Retina (tissue), 1 donor: ENCODE data around the gene BANF1.
"Not testable (repeated sequence)": the region's sequence is repeated elsewhere in the genome, so short reads cannot be mapped to it uniquely, and the experiment has no call there.

Source experiments
- DNase-seq: peaks from one replicate; pipeline ENCODE4 v3.0.0-alpha.2; 2016

Gene BANF1

DNA sequence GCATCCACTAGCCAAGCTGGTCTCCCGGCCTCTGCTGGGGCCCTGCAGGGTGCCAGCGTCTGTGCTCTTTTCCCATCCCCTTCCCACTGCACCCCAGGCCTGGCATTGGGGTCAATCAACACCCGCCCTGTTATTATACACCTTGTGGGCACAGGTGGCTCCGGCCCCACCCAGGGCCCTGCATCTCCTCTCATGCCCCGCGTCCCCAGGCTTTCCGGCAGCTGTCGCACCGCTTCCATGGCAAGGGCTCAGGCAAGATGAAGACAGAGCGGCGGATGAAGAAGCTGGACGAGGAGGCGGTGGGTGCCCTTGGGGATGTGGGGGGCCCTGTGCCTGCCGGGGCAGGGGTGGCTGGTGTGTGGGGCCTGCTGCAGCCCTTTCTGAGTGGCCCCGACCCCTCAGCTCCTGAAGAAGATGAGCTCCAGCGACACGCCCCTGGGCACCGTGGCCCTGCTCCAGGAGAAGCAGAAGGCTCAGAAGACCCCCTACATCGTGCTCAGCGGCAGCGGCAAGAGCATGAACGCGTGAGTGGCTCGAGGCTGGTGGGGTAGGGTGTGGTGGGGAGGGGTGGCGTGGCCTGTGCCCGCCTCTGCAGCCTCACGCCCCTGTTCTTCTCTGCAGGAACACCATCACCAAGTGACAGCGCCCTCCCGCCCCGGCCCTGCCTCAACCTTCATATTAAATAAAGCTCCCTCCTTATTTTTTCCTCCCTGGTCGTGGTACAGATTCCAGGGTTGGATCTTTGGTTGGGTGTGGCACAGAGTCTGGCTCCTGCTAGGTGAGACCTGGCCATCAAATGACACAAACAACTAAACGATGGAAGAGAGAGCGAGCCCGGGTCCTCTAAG lies 23.7 kb upstream of the BANF1 start:
- DNase-seq: no peak

DNA sequence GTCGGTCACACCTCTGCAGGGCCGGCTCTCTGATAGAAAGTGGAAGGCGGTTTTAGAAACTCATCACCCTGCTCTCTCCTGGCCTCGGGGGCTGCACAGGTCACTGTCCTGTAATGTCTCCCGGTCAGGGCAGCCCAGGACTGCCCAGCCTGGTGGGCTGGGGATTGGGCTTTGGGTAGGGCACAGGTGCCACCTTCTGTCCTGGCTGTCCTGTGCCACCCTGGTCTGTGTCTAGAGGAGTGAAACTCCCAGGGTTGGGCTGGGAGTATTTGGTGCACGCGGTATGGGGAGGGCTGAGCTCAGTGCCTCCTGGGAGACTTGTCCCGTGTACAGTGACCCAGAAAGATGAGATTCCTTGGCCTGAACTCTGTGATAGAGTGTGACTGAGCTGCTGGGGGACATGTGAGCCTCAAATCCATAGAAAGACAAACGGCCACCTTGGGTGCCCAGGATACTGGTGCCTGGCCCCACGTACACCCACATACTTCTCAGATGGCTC lies 23.0 kb upstream of the BANF1 start:
- no peak for DNase-seq

DNA sequence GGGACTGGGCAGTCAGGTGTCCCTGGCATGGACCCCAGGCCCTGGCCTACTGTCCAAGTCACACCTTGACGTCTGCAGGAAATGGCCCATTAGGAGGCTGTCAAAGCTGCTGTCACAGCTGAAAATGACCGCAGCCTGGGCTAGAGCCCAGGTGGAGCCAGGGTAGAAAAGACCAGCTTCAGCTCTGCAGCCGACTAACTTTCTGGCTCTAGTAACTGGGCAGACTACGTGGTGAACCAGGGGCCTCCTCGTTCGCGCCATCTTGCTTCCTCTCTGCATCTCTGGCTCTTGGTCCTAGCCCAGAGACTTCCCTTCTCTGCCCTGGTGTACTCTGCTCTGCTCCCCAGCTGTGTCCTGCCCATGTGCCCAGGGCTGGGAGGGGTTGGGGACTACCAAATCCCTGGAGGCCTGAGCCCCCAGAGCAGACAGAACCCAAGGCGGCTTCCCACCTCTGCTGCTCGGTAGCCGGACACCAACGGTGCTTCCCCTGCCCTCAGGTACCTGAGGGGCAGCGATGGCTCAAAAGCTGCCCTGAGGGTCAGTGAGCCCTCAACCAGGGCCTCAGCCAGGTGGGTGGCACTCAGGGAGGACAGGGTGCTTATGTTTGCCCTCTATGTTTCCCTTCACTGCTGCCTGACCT lies 21.1 kb upstream of the BANF1 start:
- no peak for DNase-seq

- no peak for DNase-seq
Measured at GRCh38 chr11:65981972-65982823, 20.1 kb upstream of the BANF1 start.

DNA sequence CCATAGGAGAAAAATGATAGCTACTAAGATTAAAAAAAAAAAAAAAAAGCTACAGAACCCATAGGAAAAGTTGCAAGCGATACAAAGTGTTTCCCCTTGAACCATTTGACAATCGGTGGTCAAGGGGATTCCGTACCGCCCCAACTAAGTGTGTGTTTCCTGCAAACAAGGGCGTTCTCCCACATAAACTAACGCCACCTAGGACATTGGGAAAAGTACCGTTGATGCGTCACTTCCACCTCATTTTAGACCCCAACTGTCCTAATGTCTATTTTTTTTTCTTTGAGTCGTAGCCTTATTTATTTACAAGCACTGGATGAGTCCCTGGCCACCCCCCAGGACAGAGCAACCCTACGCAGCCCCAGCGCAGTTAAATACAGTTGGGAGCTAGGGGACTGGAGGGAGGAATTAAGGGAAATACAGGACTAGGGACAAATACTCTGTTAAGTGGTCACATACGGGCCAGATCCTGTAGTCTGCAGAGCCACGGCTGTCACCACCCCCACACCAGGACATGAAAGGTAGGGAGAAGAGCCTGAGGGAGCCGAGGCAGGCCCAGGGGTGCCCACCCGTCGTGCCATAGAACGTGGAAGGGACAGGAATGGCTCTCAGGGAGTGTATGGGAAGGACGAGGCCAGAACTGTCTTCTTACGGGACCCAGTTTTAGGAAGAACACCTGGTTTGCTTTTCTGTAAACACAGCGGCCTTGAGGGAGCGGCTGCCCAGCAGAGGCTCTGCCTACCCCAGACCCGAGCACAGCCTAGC lies 19.3 kb upstream of the BANF1 start:
- no peak for DNase-seq

DNA sequence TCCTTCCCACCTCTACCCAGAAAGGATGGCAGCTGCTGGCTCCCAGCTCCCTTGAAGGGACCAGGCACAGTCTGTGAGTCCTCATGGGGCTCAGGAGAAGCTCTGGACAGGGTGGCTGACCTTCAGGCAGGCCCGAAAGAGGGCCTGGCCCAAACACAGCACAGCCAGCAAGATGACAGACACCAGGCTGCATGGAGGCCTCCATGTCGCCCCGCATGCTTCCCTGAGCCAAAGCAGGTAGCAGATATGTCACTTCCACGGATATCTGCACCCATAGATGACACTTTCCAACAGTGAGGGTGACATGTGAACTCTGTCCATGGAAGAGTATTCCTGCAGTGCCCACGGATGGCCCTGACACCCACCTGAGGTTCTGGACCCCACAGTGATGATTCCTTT lies 18.7 kb upstream of the BANF1 start:
- no peak for DNase-seq

GRCh38 chr11:65987336-65987735 lies 15.0 kb upstream of the BANF1 start:
- DNase-seq: no peak

GRCh38 chr11:65988791-65989592 lies 13.3 kb upstream of the BANF1 start:
- peak; percentile 94 for DNase-seq

DNA sequence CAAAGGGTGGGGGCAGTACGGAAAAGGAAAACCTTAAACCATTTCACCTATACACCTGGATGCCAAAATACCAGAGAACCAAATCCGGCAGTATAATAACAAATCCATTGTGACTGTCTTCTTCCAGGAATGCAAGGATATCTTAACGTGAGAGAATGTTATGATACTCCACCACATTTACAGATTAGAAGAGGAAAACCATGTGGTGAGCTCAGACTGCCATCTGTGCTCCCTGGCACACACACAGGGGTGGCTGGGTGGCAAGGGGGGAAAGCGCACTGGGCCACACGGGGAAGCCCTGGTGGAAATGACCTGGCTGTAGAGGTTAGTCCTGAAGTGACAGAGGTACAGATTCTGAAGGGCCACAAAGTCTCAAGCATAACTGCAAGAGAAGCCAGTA lies 10.2 kb upstream of the BANF1 start:
- DNase-seq: no peak

DNA sequence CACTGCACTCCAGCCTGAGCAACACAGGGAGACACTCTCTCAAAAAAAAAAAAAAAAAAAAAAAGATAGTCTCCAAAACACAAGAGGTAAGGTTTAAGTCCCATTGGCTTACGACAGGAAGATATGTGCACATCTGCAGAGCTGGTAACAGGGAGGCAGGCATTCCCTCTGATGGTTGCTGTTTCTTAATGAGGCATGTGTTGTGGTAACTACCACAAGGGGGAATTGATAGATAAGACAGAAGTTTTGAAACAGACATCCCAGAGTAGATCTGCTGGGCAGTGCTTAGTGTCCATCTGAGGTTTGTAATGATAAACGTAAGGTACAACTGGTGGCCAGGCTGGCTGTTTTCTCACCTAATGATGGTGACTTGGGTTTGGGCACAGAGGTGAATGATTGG lies 5.0 kb upstream of the BANF1 start:
- DNase-seq: no peak

DNA sequence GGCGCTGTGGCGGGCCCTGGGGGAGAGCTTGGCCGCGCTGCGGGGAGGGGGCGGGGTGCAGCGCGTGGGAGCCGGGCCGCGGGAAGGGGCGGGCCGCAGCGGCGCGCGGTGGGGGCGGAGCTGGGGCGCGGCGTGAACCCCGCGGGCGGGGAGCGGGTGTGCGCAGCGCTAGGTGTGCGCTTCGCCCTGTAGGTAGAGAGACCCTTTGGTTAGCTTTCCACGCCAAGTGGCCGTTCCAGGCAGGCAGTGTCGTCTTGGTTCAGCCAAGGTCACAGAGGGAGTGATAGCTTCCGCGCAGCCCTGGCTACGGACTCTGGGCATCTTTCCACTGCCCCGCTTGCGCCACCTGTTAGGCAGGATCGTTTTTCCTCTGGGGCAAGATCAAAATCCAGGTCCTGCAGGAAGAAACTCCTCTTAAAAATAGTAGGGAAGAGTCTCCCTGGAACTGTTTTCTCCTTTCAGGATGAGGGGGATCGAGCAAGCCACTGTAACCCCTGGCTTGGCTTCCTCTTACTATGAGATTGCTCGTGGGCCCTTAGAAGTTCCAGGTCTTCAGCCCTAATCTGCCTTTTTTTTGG lies 434 bp downstream of the BANF1 start:
- DNase-seq: no peak

GRCh38 chr11:66003291-66003690 lies 988 bp downstream of the BANF1 start:
- no peak for DNase-seq

GRCh38 chr11:66004186-66004585 lies 1.9 kb downstream of the BANF1 start:
- DNase-seq: no peak

GRCh38 chr11:66006134-66006890 lies 4.0 kb downstream of the BANF1 start:
- DNase-seq: no peak

- no peak for DNase-seq
Measured at GRCh38 chr11:66006891-66007176, 4.5 kb downstream of the BANF1 start.

DNA sequence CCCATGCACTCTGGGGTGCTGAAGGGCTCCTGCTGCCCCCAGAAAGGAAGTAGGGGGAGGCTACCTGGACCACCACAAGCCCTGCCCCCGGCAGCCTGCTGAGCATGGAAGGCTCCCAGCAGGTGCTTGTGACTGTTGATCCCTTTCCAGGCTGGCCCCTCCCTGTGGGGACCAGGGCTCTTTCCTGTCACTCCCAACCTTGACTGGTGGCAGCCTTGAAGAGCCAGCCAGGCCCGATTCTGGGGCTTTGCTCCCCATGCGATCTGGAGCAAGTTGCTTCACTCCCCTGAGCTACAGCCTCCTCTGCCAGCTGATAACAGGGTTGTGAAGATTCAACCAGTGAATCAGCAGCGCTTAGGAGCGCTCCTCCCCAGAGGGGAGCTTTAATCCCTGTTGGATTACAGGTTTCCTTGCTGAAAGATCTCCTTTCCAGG lies 4.9 kb downstream of the BANF1 start:
- DNase-seq: no peak

DNA sequence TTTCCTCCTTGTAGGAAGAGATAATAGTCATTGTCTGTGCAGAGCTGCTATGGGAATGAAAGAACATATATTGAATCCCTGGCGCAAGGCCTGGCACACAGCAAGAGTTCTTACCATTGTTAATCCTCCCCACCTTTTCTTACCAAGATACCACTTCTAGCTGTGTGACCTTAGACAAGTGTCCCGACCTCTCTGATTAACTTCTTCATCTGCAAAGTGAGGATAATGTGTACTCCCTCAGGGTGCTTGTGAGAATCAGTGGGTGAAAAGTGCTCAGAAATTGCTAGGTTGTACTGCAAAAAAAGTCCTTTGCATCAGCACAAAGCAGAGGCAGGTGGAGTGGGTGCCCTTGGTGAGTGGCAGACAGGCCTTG lies 5.8 kb downstream of the BANF1 start:
- no peak for DNase-seq

- DNase-seq: no peak
Measured at GRCh38 chr11:66008468-66009101, 6.3 kb downstream of the BANF1 start.

GRCh38 chr11:66010036-66010435 lies 7.7 kb downstream of the BANF1 start:
- not testable (repeated sequence) for DNase-seq

- no peak for DNase-seq
Measured at GRCh38 chr11:66011239-66011784, 9.0 kb downstream of the BANF1 start.
